ENCODE results near the gene KEL.

KEL gene

DNA sequence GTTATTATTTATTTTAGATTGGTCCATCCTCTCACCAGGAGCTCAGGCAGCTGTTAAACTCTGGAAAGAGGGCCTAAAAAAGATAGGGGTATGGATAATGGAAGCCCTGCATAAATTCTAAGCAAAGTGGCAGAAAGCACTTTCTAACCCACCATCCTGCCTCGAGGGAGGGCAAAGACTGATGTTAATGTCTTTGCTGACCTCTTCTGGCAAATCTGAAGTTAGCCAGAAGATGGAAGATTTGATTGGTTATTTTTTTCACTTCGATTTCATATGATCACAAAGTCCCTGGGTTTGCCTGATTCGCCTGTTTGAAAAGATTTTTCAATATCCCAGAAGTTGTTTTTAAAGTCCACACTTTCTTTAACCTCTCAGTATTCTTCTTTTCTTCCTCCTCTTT lies 39.9 kb upstream of the KEL start:
- TF ChIP-seq, protein P1, sequence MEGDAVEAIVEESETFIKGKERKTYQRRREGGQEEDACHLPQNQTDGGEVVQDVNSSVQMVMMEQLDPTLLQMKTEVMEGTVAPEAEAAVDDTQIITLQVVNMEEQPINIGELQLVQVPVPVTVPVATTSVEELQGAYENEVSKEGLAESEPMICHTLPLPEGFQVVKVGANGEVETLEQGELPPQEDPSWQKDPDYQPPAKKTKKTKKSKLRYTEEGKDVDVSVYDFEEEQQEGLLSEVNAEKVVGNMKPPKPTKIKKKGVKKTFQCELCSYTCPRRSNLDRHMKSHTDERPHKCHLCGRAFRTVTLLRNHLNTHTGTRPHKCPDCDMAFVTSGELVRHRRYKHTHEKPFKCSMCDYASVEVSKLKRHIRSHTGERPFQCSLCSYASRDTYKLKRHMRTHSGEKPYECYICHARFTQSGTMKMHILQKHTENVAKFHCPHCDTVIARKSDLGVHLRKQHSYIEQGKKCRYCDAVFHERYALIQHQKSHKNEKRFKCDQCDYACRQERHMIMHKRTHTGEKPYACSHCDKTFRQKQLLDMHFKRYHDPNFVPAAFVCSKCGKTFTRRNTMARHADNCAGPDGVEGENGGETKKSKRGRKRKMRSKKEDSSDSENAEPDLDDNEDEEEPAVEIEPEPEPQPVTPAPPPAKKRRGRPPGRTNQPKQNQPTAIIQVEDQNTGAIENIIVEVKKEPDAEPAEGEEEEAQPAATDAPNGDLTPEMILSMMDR (IDR thresholded peaks at IDR 0.05; ENCODE audit: low read depth, low read length), result no peak
- H3K4me3 ChIP-seq (ENCODE audit: low read depth, low read length), result no peak overlapping the region

DNA sequence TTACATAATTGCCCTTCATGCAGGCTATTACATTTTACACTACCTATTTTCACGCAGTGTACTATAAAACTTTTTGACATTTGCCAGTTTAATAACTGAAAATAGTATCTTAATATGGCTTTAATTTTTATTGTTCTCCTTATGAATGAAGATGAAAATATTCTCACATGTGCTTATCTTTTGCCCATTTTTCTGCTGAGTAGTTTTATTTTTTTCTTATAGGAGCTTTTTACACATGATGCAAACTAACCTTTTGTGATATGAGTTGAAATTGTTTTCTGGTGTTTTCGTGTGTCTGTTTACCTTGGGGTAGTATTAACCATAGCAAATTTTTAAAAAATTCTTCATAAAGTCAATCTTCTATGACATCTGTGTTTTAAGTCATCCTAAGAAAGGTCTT lies 38.5 kb upstream of the KEL start:
- H3K4me3 ChIP-seq (ENCODE audit: low read depth, low read length), result no peak overlapping the region
- TF ChIP-seq, protein P1 (IDR thresholded peaks at IDR 0.05; ENCODE audit: low read depth, low read length), result no peak

DNA sequence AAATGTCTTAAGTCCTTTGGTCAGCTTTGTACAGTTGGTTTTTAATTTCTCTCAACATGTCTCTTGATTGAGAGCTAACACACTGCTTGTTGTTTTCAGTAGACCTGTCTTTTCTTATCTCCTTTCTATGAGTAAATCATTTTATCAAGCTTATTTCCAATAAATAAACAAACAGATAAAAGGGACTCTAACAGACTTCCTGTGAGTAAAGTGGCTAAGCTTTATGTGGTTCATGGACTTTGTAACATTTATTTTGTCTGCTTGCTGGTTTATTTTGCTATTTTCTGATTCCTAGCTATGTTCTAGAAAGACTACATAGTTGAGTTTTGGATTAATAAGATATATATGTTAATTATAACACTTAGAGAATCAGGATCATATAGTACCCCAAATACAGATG lies 37.6 kb upstream of the KEL start:
- TF ChIP-seq, protein P1 (IDR thresholded peaks at IDR 0.05; ENCODE audit: low read depth, low read length), result no peak
- no peak overlapping the region for H3K4me3 ChIP-seq (ENCODE audit: low read depth, low read length)

DNA sequence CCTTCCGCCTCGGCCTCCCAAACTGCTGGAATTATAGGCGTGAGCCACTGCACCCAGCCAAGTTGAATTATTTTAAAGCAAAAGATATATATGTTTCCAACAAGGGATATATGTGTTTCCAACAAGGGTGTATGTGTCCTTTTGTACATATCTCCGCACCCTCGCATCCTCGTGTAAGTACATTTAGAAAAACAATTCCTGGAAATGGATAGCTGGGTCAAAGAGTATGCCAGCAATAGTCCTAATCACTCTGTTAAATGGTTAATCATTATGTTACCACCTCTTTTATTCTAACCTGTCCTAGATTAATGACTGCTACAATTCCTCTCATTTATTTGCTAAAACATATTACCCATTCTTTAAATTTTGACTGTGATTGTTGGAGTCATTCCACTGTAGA lies 36.8 kb upstream of the KEL start:
- no peak overlapping the region for H3K4me3 ChIP-seq (ENCODE audit: low read depth, low read length)
- TF ChIP-seq, protein P1 (IDR thresholded peaks at IDR 0.05; ENCODE audit: low read depth, low read length), result no peak

DNA sequence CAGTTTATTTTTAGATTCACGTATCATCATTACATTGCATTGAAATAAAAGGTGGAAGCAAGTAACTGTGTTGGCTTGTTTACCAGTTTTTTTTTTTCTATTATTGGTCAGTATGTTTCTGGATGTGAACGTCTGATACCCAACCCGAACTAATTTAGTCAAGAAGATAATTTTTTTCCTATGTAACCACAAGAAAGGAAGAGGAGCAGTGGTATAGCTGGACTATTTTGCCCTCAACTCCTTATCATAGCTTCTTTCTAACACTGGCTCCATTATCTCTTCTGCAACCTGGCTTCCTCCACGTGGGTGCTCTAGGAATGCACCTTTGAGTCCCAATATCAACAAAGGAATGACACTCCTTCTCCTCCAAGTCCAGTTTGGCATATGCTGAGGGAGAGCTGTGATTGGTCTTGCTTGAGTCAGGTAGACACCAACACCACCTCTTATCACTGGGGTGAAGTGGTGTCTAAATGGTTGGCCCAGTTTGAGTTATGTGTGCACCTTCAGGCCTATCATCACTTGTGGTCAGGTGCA lies 35.4 kb upstream of the KEL start:
- no peak overlapping the region for H3K4me3 ChIP-seq (ENCODE audit: low read depth, low read length)
- TF ChIP-seq, protein P1 (IDR thresholded peaks at IDR 0.05; ENCODE audit: low read depth, low read length), result no peak

DNA sequence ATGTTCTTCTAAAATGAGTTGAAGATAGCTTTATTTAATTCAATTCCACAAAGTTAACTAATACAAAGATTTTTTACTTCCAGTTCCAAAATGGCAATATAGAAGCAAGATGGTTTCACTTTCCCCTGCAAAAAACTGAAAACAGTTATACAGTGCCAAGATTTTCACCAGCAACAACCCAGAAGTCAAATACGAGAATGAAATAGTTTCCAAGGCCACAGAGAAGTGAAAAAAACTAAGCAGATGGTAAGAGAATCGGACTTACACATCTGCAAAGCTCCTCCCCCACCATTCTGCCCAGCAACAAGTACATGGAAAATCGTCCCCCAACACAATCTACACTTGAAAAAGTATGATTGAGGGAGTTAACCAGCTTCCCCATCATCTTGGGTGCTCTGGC lies 30.3 kb upstream of the KEL start:
- TF ChIP-seq, protein P1 (IDR thresholded peaks at IDR 0.05; ENCODE audit: low read depth, low read length), result no peak
- no peak overlapping the region for H3K4me3 ChIP-seq (ENCODE audit: low read depth, low read length)

DNA sequence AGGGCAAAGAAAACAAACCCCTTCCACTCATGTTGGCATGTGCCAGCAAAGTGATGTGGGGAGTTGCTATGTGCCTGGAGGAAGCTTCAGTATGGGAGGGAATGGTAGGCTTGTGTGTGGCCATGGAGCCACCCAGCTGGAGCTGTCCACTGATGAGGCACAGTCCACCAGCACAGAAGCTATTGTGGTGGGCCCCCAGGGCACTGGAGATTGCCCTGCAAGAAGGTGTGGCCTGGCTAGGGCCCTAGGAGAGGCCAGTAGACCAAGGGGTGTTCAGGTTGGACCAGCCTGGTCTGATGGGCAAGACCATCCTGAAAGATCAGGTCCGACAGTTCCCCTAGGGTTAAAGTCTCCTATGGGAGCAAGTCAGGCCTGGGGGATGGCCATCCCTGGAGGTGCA lies 22.1 kb upstream of the KEL start:
- no peak overlapping the region for H3K4me3 ChIP-seq (ENCODE audit: low read depth, low read length)
- TF ChIP-seq, protein P1 (IDR thresholded peaks at IDR 0.05; ENCODE audit: low read depth, low read length), result no peak
